Colonic mucosa (tissue), 4 donors: ENCODE measurements around the gene ATP1A2. TPM values are rescaled to one million over a fixed set of nuclear protein-coding genes. Genes with fewer than 3 reads are reported as not detected.

Source experiments
- DNase-seq: peaks from one replicate; pipeline ENCODE4 v3.0.0-alpha.2; 2020
- H3K27ac ChIP-seq: fragments of 200-600 bp; one replicate; pipeline ENCODE4 v1.8.0; 2021
- H3K27me3 ChIP-seq: fragments of 200-600 bp; one replicate; pipeline ENCODE4 v1.8.0; 2021
- H3K36me3 ChIP-seq: fragments of 200-600 bp; one replicate; pipeline ENCODE4 v1.8.0; 2021
- H3K4me1 ChIP-seq: fragments of 200-600 bp; one replicate; pipeline ENCODE4 v1.8.0; 2021; ENCODE audit warnings: mild to moderate bottlenecking
- H3K4me3 ChIP-seq: fragments of 200-600 bp; one replicate; pipeline ENCODE4 v1.8.0; 2021
- H3K9ac ChIP-seq, 2 donors: one replicate each; pipeline ENCODE4 v1.7.0; 2013; ENCODE audit warnings: control low read depth in 2 of 2, low read depth in 2 of 2, low read length in 2 of 2
- H3K9me3 ChIP-seq: fragments of 200-600 bp; one replicate; pipeline ENCODE4 v1.8.0; 2021
- CTCF ChIP-seq: fragments of 200-600 bp; IDR thresholded peaks from one replicate; pipeline ENCODE4 v1.8.0; 2022; ENCODE audit warnings: antibody characterized with exemption, mild to moderate bottlenecking
- intact Hi-C: fragments of 100-400 bp; cut with DNase I; formaldehyde crosslinking; loops from one replicate; pipeline ENCODE4 v1.14.1; 2022
- total RNA-seq, 2 donors: library from RNA; stranded (reverse); fragmentation: NEBNext Ultra II Directional in 1 of 2; extraction: Animal tissue kit (Norgen Biotek cat#: 25700) in 1 of 2; gene quantifications; one replicate each; pipeline ENCODE4 v1.2.1, GENCODE V29; 2021
- donor health status: healthy.
- donor health status: DM: no; HTN: no; CAD: no.
- donor health status: DM: no; HTN: no; CAD: no.

The ATP1A2 gene
- total RNA-seq, 2 donors from 2014 or later = 1.5 to 6.1 TPM

- H3K27me3 ChIP-seq = no peaks in the 10 kb centered on the region
- H3K4me3 ChIP-seq = no peak overlapping the region
- H3K36me3 ChIP-seq = no peaks in the 10 kb centered on the region
- H3K9me3 ChIP-seq = no peaks in the 10 kb centered on the region
- TF ChIP-seq CTCF = no peak
- intact Hi-C loops = no loop called here
- DNase-seq = no peak
- no peak overlapping the region for H3K27ac ChIP-seq
- no peak overlapping the region for H3K9ac ChIP-seq
- H3K4me1 ChIP-seq = no peaks in the 10 kb centered on the region
Measured at GRCh38 chr1:160127865-160128523, 12.4 kb downstream of the ATP1A2 start.

GRCh38 chr1:160128636-160129035, 13.1 kb downstream of the ATP1A2 start:
- intact Hi-C loops = no loop called here
- Histone ChIP-seq H3K9ac (no peak overlapping the region), H3K27ac (no peak overlapping the region), H3K4me3 (no peak overlapping the region), H3K36me3 (no peaks in the 10 kb centered on the region), H3K27me3 (no peaks in the 10 kb centered on the region), H3K9me3 (no peaks in the 10 kb centered on the region), H3K4me1 (no peaks in the 10 kb centered on the region)
- no peak for DNase-seq
- TF ChIP-seq CTCF = no peak

GRCh38 chr1:160129046-160129445, 13.5 kb downstream of the ATP1A2 start:
- intact Hi-C loops = no loop called here
- H3K27ac ChIP-seq = no peak overlapping the region
- DNase-seq = no peak

GRCh38 chr1:160129558-160129957, 14.0 kb downstream of the ATP1A2 start:
- no peak overlapping the region for H3K4me3 ChIP-seq
- intact Hi-C loops = no loop called here
- no peak overlapping the region for H3K27ac ChIP-seq
- no peaks in the 10 kb centered on the region for H3K27me3 ChIP-seq
- no peaks in the 10 kb centered on the region for H3K9me3 ChIP-seq
- no peak for TF ChIP-seq CTCF
- no peaks in the 10 kb centered on the region for H3K36me3 ChIP-seq
- DNase-seq = no peak
- no peaks in the 10 kb centered on the region for H3K4me1 ChIP-seq
- no peak overlapping the region for H3K9ac ChIP-seq

More at GRCh38 chr1:160129046-160129445, 13.5 kb downstream of the ATP1A2 start:
- H3K36me3 ChIP-seq = no peaks in the 10 kb centered on the region
- no peaks in the 10 kb centered on the region for H3K4me1 ChIP-seq
- no peak overlapping the region for H3K4me3 ChIP-seq
- no peak for TF ChIP-seq CTCF
- no peaks in the 10 kb centered on the region for H3K27me3 ChIP-seq
- H3K9me3 ChIP-seq = no peaks in the 10 kb centered on the region
- no peak overlapping the region for H3K9ac ChIP-seq

GRCh38 chr1:160129966-160130365, 14.4 kb downstream of the ATP1A2 start:
- TF ChIP-seq CTCF = no peak
- no peak overlapping the region for H3K27ac ChIP-seq
- H3K9me3 ChIP-seq = no peaks in the 10 kb centered on the region
- no peaks in the 10 kb centered on the region for H3K27me3 ChIP-seq
- H3K4me1 ChIP-seq = no peaks in the 10 kb centered on the region
- no peak for DNase-seq
- H3K36me3 ChIP-seq = no peaks in the 10 kb centered on the region
- no peak overlapping the region for H3K4me3 ChIP-seq
- intact Hi-C loops = no loop called here
- H3K9ac ChIP-seq = no peak overlapping the region
